GM10847 (cell line): Measurements from ENCODE around the gene SNX6.

ENCODE experiments used
- POLR2A ChIP-seq: IDR thresholded peaks from 2 replicates; pipeline ENCODE4 v1.6.1; 2011; ENCODE audit not compliant: insufficient read length; ENCODE audit errors: extremely low read depth

SNX6 gene

GRCh38 chr14:34604995-34605394 lies 25.0 kb downstream of the SNX6 start:
- no peak for TF ChIP-seq POLR2A

- TF ChIP-seq POLR2A, result no peak
Observed at GRCh38 chr14:34596891-34597290, 33.1 kb downstream of the SNX6 start.

DNA sequence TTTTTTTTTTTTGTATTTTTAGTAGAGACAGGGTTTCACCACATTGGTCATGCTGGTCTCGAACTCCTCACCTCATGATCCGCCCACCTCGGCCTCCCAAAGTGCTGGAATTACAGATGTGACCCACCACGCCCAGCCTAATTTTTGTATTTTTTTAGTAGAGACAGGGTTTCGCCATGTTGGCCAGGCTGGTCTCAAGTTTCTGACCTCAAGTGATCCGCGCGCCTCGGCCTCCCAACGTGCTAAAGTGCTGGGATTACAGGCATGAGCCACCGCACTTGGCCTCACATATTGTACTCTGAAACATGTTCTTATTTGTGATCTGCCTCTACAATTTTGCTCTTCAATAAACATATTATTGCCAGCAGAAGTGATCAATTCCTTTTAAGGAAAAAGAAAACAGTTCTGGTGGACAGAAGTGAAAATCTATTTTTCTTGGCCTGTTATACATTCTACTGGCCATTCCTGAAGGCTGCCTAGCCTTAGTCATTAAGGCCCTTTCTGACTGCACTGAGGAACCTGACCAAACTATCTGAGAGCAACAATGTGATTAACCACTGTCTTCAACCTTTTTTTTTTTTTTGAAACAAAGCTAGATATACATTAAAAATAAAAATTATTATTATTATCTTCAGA lies 36.1 kb downstream of the SNX6 start:
- TF ChIP-seq POLR2A, result no peak

GRCh38 chr14:34592623-34593022 lies 37.3 kb downstream of the SNX6 start:
- no peak for TF ChIP-seq POLR2A

DNA sequence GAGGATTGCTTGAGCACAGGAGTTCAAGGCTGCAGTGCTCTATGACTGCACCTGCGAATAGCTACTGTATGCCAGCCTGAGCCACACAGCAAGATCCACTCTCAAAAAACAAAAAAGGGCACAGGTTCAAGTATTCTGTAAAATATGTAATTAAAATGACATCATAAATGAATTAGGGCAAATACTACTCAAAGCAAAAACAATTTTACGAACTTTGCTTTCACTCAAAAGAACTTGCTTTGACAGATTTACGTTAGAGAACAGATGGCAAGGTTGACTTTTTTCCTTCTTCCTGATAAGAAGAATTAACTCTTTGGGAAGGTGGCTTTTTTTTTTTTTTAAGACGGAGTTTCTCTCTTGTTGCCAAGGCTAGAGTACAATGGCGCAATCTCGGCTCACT lies 46.4 kb downstream of the SNX6 start:
- TF ChIP-seq POLR2A, result no peak

- TF ChIP-seq POLR2A, result no peak
Observed at GRCh38 chr14:34582117-34582680, 47.7 kb downstream of the SNX6 start.

DNA sequence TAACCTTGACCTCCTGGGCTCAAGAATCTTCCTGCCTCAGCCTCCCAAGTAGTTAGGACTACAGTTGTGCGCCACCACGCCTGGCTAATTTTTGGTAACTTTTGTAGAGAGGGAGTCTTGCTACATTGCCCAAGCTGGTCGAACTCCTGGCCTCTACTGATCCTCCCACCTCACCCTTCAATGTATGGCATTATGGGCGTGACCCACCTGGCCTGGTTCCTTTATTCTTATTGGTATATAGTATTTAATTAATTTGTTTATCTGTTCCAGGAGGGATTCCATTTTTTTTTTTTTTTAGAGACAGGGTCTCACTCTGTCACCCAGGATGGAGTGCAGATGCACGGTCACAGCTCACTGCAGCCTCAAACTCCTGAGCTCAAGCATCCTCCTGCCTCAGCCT lies 49.6 kb downstream of the SNX6 start:
- no peak for TF ChIP-seq POLR2A

DNA sequence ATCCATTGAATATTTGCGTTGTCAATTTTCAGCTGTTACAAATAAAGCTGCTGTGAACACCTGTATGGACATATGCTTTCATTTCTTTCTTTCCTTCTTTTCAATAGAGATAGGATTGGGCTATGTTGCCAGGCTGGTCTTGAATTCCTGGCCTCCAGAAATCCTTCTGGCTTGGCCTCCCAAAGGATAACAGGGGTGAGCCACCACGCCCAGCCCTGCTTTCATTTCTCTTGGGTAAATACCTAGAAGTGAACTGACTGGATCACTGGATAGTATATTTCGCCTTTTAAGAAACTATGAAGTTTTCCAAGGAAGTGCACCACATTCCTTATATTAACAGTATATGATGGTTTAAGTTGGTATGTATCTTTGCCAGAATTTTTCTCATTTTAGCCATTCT lies 58.2 kb downstream of the SNX6 start:
- no peak for TF ChIP-seq POLR2A

- TF ChIP-seq POLR2A, result no peak
Observed at GRCh38 chr14:34569750-34570149, 60.2 kb downstream of the SNX6 start.

GRCh38 chr14:34568803-34569202 lies 61.1 kb downstream of the SNX6 start:
- TF ChIP-seq POLR2A, result no peak

DNA sequence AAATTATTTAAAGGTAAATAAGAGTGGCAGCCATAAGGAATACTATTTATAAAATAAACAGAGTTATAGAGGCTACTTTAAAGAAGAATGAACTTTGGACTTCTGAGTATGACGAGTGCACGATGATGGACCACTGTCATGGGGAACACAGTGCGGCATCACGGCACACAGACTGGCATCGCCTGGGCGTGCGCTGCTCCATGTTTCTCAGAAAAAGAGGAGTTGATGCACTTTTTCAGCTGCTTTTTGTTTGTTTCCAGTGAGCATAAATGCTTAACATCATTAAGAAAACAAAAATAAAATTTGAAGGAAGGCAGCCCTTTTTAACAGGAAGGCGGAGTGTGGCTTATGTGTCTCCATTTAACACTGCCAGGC lies 67.2 kb downstream of the SNX6 start:
- TF ChIP-seq POLR2A, result no peak

DNA sequence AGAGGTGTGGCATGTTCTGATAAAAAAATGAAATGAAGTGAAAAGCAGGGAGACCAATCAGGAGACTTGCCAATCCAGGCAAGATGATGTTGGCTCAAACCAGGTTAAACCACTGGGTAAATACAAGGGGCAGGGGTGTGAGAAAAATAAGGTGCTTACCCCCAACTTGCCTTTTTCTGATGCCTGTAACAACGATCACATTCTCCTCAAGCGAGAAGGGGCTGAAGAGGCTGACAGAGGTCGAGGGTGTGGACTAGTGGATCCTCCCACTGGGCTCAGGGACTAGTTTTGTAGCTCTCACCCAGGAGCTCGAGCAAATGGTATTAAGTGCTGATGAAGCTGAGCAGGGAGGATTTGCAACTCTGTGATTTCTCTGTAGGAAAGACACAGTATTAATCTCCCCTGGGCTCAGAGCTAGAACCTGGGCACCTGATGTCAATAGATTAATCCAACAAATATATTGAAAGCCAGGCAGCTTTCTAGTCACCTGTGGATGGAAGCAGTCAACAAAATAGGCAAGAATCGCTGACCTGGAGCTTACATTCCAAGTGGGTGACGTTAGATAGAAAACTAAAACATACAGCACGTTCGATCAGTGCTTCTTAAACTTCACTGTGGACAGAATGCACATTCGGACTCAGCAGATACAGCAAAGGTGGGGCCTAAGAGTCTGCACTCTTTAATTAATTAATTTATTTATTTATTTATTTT lies 75.3 kb downstream of the SNX6 start:
- TF ChIP-seq POLR2A, result no peak

- no peak for TF ChIP-seq POLR2A
Observed at GRCh38 chr14:34548472-34548981, 81.4 kb downstream of the SNX6 start.

DNA sequence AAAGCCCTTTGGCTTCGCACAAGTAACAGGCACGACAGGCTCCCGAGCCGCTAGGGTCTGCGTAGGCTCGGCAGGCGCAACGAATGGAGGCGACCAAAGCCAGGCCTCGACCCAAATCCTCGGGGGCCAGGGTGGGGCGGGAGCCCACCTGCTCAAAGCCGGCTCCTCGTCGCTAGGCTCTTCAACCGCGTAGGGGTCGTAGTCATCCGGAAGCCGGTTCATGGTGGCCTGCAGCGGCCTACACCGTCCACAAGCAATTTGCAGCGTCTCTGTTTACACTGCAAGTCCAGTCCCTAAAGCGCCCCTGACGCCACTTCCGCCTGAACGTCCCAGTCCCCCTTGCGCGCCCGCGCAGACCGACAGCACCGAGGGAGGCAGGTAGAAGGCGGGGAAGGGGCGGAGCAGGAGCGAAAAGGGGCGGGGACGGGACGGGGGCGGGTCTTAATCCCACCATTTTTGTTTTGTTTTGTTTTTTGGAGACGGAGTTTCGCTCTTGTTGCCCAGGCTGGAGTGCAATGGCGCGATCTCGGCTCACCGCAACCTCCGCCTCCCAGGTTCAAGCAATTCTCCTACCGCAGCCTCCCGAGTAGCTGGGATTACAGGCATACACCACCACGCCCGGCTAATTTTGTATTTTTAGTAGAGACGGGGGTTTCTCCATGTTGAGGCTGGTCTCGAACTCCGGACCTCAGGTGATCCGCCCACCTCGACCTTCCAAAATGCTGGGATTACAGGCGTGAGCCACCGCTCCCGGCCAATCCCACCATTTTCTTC lies 90.4 kb downstream of the SNX6 start, which contains the start of gene EAPP:
Gene EAPP (minus strand): TSS at position 295 of the 774 bp plus-strand sequence. CDS start 73 bp downstream, at position 222.
- TF ChIP-seq POLR2A, result peak; percentile 68

- TF ChIP-seq POLR2A, result no peak
Observed at GRCh38 chr14:34538871-34539406, 91.0 kb downstream of the SNX6 start.
